GM21447 (cell line): Measurements from ENCODE around the gene SH3GLB1.

Experiments
- ATAC-seq: cut with Tn5 transposase; IDR thresholded peaks from one replicate; pipeline ENCODE4 v1.9.1; 2021; ENCODE audit not compliant: unreplicated experiment

SH3GLB1 gene

DNA sequence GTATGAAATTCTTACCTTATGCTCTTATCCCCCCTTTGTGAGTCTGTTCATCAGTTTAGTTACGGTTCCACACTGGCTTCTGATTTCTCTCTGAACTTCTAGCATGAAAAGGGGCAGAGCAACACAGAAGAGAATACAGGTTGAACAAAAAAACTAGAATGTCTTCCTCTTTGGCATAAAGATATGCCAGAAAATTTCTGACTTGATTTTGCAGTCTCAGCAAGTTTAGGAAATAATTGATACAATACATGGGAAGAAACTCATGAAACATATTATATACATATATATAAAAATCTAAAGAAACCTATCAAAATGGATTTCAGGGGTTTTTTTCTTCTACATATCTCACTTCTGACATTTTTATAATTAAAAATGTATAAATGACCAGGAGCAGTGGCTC lies 27.0 kb downstream of the SH3GLB1 start:
- no peak for ATAC-seq

DNA sequence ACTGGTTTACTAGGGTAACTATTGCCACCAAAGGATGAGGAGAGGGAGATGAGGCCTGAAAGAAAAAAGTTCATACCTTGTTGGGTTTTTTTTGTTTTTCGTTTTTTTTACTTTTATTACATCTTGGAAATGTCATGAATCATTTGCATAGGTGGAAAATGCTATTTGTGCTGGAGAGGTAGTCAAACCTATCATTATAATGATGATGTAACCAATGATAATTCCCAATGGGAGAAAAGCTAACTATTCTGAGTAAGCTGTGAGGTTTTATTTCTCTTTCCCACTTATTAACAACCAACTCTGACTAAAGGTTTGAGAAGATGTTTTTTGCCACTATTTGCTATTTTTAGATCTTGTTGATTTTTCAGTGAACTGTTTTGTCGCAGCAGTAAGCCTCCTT lies 29.0 kb downstream of the SH3GLB1 start:
- no peak for ATAC-seq

DNA sequence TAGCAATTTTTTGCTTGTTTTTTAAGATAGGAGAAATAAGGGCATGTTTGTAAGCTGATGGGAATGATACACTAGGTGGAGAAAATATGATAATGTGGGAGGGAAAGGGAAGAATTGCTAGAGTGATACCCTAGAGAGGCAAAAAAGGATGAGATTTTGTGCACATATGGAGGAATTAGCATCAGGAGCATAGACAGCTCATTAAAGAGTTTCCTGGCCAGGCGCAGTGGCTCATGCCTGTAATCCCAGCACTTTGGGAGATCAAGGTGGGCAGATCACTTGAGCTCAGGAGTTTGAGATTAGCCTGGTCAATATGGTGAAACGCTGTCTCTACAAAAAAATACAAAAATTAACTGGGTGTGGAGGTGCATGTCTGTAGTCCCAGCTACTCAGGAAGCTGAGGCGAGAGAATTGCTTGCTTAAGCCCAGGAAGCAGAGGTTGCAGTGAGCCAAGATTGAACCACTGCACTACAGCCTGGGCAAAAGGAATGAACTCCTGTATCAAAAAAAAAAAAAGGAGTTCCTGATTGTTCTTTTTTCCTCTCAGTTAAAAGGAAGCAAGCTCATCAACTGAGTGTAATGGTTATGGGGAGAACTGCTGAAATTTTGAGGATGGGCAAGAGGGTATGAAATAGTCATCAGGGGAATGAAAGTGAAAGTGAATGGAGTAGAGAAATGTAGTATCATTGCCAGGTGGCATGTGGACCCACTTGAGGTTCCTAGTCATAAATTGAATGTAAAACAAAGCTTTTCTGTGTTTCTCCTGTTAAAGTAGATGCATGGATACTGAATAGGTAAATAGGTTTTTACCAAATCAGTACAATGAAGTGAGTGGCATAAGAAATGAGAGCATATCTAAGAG lies 35.5 kb downstream of the SH3GLB1 start:
- ATAC-seq, result peak; percentile 62

DNA sequence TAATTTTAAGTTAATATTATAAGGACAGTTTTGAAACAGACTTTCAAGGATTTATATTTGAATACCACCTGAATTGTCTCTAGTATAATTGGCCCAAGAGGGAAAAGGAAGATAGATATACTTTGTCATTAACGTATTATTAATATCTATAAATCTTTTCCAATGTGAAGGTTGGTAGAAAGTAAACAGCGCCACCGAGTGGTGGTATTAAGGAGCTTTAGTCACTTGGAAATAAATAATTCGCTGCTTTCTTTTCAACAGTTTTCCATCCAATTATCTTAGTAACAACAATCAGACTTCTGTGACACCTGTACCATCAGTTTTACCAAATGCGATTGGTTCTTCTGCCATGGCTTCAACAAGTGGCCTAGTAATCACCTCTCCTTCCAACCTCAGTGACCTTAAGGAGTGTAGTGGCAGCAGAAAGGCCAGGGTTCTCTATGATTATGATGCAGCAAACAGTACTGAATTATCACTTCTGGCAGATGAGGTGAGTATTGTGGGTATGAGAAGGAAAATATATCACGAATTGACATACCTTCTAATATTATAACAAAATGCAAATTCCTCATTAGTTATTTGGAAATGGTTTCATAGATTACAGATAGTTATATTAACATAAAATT lies 37.7 kb downstream of the SH3GLB1 start:
- no peak for ATAC-seq

DNA sequence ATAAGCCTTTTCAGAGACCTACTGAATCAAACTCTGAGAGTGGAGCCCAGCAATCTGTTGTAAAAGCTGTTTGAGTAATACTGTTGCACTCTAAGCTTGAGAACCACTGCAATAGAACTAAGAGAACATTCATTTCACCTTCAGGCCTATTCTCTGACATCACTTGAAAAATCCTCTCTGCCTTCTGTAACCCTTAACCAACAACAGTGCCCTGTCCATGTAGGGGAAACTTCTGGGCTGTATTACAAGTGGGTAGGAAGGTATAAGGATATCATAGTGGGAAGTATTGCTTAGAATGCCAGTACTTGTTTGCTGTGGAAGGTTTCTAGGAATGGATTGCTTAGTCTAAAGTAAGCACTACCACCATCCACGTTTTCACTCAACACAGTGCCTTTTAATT lies 42.9 kb downstream of the SH3GLB1 start:
- ATAC-seq, result no peak

DNA sequence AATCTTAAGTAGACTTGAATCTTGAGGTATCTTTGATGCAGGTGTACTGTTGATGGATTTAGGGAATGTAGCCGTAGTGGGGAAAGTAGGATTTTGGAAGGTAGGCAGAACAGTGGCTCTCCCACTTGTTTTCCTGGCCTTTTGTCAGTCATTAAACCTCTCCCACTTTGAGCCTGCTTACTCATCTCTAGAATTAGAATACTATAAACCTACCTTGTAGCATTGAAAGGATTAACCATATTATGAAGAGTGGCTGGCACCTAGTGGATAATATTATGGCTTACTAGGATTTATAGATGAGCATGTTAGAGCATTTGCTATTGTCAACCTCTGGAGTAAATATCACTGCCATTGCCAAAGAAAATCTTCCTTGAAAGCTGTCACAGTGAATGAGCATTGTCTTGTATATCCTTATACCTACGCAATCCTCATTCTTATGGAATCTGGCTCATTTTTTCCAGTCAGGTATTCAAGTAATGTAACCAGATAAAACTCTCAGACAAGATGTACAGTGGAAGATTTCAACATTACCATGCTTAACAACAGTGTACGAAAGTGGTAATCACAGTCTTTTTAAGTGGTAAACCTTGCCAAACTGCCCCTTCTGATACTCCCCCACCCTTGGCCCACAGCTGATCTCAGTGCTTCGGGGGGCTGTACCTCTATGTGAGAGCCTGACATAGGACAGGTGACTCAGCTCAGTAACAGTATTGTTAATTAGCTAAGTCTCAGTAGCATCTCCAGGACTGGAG lies 44.4 kb downstream of the SH3GLB1 start:
- no peak for ATAC-seq

DNA sequence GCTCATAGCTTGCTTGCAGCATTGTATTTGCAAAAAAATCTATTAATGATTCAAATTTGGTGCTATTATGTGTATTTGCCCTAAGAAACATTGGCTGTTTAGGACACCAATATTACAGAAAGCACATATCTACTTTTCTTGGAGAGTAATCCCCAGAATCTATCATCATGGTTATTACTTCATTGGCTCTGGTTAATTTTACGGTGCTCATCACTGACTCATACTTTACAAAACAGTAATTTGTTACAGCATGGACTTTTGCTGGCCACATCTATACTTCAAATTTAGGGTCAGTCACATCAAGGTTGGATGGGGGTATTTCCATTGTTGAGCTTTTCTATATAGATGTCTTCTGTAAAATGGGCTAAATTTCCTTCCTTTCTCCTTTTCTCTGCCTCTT lies 45.7 kb downstream of the SH3GLB1 start:
- no peak for ATAC-seq

DNA sequence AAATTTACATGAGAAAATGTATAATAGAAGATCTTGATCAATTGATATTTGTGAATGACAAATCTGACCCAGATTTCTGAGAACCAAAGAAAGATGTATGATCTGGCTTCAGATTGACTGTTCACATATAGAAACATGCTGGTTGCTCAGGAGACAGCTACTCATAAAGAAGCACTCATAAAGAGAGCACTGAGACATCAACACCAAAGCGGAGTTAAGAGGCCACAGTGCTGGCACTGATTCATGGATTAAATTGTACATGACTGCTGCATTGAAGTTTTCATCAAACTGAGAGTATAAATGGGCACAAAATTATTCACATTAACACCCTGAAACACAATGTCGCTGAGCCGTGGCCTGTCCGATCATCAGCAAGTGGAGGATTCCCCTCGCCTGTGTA lies 46.2 kb downstream of the SH3GLB1 start:
- no peak for ATAC-seq

DNA sequence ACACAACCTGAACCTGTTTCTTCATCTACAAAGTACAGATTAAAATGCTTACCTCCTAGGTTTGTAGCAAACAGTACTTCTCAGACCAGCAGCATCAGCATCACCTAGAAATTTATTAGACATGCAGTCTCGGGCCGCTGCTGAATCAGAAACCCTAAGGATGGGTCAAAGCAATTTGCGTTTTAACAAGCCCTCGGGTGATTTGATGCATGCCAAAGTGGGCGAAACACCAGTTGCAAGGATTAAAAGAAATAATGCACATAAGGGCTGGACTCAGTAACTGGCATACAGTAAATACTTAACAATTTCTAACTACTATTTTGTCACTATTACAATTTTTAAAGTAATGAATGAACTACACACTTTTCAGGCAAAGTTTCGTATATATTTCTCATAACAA lies 47.5 kb downstream of the SH3GLB1 start:
- no peak for ATAC-seq

DNA sequence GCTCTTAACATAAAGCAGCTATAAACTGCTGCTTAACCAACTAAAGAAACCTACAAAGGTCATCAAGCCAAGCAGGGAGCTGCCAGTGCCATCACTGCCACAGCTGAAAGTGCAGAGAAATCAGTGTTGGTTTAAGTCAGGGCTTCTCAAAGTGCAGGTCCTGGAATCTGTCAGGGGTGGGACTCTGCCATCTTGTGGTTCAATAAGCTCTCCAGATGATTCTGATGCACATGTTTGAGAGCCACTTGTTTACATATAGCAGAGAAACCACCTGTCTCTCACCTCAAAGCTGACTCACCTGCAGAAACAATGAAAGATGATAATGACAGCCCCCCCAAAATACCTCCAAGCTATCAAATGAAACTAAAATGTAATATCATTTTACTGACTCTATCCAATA lies 49.3 kb downstream of the SH3GLB1 start:
- no peak for ATAC-seq

DNA sequence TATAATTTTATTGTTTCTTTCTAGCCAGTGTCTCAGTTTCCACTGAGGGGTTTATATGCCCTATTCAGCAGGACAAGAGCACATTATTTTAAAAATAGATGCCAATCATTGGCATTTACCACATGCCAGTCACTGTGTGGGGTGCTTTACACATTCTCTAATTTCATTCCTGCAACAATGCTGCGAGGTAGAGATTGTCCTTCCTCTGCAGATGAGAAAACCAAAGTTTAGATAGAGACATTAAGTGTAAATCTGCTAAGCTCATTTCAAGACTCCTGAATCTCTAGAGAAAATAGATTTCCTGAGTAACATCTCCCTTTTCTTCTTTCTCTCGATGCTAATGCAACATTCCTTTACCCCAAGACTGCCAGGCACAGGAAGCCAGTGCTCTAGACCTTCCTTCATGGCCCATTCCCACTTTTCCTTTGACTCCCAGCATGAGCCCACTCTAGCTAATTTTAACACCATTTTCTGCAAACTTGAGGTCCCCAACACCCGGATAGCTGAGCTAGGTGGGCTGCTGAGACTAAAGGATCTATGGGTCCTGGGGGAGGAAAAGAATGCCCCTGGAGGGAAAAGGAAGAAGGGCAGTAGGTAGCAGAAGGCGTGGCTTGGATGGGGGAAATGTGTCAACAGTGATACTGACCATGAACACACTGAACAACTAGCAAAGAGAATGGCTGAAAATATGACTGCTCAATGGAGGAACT lies 50.0 kb downstream of the SH3GLB1 start:
- ATAC-seq, result no peak

DNA sequence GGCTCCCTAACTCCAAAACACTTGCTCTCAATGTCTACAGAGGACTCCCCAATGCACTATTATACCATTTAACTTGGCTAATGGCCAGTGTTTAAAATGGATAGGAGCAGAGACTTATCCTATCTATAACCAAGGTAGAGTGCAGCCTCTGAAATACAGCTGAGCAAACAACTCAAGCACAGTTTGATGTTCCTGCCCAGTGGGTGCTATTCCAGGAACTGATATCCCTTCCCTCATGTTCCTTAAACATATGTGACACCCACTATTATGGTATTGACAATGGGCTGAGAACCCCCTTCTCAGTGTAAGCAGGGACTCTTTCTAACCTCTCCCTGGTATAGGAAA lies 51.7 kb downstream of the SH3GLB1 start:
- ATAC-seq, result no peak

DNA sequence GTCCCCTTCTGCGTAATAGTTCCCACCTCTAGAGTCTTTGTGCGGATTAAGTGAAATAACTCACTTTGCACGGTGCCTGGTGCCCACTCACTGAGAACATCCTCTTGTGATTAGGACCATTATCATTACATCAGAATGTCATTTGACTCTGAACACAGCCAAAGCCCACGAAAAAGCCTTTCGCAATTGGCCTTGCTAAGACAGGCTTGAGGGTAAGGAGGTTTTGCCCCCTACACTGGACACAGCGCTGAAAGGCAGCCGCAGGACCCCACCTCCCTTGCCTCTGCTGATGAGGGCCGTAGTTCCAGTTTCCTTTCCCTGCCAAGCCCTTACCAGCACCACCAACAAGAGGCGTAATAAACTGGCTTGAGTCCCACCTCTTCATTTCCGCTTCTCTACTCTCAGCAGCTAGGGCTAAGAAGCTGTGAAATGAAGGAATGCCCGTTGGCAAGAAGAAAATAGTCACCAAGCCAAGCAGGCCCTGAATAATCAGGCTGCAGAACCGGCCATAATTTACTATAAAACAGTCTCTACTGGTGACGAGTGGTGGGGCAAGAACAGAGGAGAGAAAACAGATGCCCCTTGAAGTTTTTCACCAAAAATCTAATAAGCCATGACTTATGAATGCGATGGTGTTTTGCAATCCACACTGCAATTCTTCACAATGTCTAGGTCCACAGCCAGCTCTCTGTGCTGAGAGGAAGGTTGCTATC lies 53.1 kb downstream of the SH3GLB1 start:
- ATAC-seq, result no peak

DNA sequence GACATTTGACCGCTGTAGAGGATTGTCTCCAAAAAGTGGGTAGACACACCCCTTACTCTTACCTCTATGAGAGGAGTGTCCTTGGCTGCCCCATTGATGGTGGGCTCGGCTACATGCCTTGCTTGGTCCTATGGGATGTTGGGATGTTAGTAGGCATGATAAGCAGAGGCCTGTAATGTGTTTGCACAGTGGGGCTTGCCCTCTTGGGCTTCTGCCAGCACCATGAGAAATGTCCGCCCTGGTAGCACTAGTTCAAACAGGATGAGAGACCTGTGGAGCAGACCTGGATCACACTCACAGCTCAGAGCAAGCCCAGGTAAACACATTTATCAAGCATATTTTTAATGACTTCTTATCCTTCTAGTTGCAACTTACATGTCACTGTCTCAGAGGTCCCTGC lies 54.2 kb downstream of the SH3GLB1 start:
- ATAC-seq, result no peak

DNA sequence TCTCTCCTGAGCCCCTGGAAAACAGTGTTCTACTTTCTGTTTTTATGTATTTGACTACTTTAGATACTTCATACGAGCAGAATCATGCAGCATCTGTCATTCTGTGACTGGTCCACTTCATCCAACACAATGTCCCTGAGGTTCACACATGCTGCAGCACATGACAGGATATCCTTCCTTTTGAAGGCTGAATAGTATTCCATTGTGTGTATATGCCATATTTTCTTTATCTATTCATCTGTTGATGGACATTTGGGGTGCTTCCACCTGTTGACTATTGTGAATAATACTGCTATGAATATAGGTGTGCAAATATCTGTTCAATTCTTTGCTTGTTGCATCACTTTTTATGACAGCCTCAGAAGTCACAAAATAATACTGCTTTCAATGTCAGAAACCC lies 55.8 kb downstream of the SH3GLB1 start:
- ATAC-seq, result no peak

DNA sequence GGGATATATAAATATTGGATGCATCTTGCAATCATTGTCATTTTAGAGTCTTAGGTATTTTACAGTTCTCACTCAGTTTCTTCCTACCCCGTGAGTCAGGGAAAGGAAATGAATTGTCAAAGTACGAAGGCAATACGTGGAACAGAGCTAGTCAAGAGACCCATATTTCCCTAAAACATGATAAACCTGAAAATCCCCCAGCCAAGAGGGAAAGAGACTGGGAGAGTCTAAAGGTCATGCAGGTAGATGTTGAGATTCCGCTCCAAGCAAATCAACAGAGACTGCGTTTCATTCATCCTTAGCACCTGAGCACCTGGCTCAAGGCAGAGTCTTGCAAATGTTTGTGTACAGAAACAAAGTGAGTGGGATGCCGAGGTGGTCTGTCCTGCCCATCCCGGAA lies 58.0 kb downstream of the SH3GLB1 start:
- no peak for ATAC-seq

DNA sequence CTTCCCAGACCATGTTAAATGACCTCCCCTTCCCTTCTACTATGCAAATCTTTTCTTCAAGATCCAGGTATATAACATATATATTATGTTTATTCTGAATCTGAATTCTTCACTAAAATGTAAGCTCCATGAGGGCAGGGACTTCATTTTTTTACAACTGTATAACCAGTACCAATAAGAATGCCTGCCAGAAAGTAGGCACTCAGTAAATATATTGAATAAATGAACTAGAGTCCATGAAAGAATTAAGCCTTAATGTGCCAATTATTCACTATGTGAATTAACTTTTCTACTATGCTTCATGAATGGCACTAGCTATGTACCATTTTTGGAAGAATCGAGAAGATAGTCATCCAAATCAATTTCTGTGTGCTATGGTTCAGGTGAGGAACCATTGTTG lies 60.1 kb downstream of the SH3GLB1 start:
- no peak for ATAC-seq

DNA sequence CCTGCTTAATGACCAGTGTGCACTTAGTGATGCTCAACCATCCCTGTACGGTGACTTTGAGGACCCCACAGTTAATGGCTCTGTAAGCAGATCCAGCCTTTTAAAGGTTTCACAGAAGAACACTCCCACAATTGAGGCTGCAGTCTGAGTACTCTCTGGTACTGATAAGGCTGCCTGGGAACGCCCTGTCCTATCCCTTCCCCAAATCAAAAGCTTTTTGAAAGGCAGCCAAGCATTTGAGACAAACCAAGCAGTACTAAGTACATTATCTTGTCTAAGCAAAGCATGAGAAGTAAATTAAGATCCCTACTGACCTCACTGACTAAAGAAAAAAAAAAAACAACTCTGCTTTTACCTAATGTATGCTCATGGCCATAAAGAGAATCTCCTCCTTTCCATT lies 60.7 kb downstream of the SH3GLB1 start:
- no peak for ATAC-seq

DNA sequence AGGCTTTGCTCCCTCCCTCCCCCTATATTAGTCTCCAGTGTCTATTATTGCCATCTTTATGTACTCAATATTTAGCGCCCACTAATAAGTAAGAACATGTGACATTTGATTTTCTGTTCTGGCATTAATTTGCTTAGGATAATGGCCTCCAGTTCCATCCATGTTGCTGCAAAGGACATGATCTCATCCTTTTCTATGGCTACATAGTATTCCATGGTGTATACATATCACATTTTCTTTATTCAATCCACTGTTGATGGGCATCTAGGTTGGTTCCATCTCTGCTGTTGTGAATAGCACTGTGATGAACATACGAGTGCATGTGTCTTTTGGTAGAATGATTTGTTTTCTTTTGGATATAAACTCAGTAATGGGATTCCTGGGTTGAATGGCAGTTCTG lies 61.3 kb downstream of the SH3GLB1 start:
- ATAC-seq, result no peak

DNA sequence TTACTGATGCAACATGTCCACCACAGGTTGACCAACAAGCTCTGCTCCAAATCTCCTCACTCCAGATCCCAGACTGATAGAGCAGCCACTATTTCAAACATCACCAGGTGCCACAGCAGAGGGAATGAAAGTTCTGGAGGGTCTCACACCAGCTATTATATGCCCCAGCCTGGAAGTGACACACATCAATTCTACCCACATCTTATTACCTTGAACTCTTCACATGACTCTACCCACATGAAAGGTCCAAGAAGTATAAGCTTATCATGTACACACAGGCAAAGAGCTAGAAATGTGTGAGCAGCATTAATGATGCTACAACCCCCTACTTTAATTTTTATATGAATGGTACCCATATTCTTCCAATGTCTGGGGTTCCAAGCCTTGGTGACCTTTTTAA lies 64.2 kb downstream of the SH3GLB1 start:
- no peak for ATAC-seq

DNA sequence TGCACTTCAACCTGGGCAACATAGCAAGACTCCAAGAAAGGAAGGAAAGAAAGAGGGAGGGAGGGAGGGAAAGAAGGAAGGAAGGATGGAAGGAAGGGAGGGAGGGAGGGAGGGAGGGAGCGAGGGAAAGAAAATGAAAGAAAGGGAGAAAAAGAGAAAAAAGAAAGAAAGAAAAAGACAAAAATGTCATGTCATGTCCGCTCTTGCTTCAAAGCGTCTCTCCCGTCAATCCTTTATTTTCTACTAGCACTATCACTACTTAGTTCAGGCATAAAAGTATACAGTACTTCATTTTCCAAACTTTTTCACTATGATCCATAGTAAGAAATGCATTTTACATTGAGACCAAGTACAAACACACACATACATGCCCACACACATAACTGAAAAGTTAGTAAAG lies 64.7 kb downstream of the SH3GLB1 start:
- ATAC-seq, result no peak
